ENCODE measurements around the gene RNF223. TPM values are rescaled to one million over a fixed set of nuclear protein-coding genes. Genes with fewer than 3 reads are reported as not detected.

Gene RNF223
- total and polyA plus RNA-seq, 2 of the 13 experiments (the other 11 are each of a cell fraction or from before 2014, with no cell fraction given) = 0.03 TPM; not detected in 1

- intact Hi-C loops (cut with micrococcal nuclease; ENCODE audit: unreplicated experiment) = no loop called here
- Histone ChIP-seq H3K9ac (ENCODE audit: insufficient read depth, low read depth, low read length) (no peak overlapping the region), H3K79me2 (ENCODE audit: insufficient read depth, low read length) (peaks cover 10% of the 10 kb centered on the region), H2AFZ (ENCODE audit: low read length) (no peak overlapping the region), H4K20me1 (ENCODE audit: insufficient read depth, low read length) (peaks cover 26% of the 10 kb centered on the region; the same call in 1 of the 2 replicates), H3K4me3 (replicated peaks in 1 of 3; ENCODE audit: insufficient read depth in 1 of 3, low read depth in 2 of 3, low read length in 3 of 3) (no peak overlapping the region), H3K27me3 (ENCODE audit: control insufficient read depth in 1 of 2, insufficient read depth in 2 of 2, low read length in 2 of 2) (no peaks in the 10 kb centered on the region), H3K27ac (ENCODE audit: extremely low read length, insufficient read depth, low read length) (no peak overlapping the region), H3K4me1 (ENCODE audit: insufficient read depth, low read length) (peaks cover 46% of the 10 kb centered on the region), H3K9me3 (ENCODE audit: low read length) (no peaks in the 10 kb centered on the region), H3K4me2 (ENCODE audit: low read depth, low read length) (no peak overlapping the region), H3K36me3 (replicated peaks in 1 of 2; ENCODE audit: control insufficient read depth in 1 of 2, insufficient read depth in 2 of 2, low read length in 2 of 2) (peaks cover 1 to 17% of the 10 kb centered on the region in 2 experiments; a peak in 4 of 5 replicates)
- ChIA-PET CTCF (ENCODE audit: low intra/inter-chr PET ratio, low total read pairs) (no interaction called here), POLR2A (no interaction called here)
- DNase-seq (ENCODE audit: low spot score) (no peak), FAIRE-seq (no peak), ATAC-seq (no peak)
- TF ChIP-seq AGO2 (optimal IDR thresholded peaks at IDR 0.05; ENCODE audit: low read depth, low read length) = peak; percentile 23
- no peak for TF ChIP-seq ZBTB37 (CRISPR knock-in tag; IDR thresholded peaks at IDR 0.05)
- peak in 1 of 2 experiments; percentile 27; a peak in 1 of 4 replicates for TF ChIP-seq POLR2A (IDR thresholded peaks at IDR 0.05; ENCODE audit: insufficient read depth in 1 of 2, low read depth in 2 of 2, low read length in 2 of 2)
- peak; percentile 38 for TF ChIP-seq RBFOX2 (IDR thresholded peaks at IDR 0.05; ENCODE audit: low read depth, low read length)
- no TSS peak for BruUV-seq (replicated peaks)
- 92% methylated on average over 5 of the region's 17 CpGs for WGBS (ENCODE audit: low lambda C conversion rate)
- in situ Hi-C loops (cut with HindIII; ENCODE audit: extremely low pct_ligation_motif_present, low pct_unique_long_range_greater_than_20kb) = no loop called here
These were observed 46.3 kb downstream of the RNF223 start for GRCh38 chr1:1027791-1028190.

GRCh38 chr1:1026599-1027413, 47.3 kb downstream of the RNF223 start:
- Histone ChIP-seq H3K9me3 (ENCODE audit: low read length) (no peaks in the 10 kb centered on the region), H3K4me1 (ENCODE audit: insufficient read depth, low read length) (peaks cover 55% of the 10 kb centered on the region), H3K9ac (ENCODE audit: insufficient read depth, low read depth, low read length) (no peak overlapping the region), H3K27ac (ENCODE audit: extremely low read length, insufficient read depth, low read length) (no peak overlapping the region), H4K20me1 (ENCODE audit: insufficient read depth, low read length) (peaks cover 26% of the 10 kb centered on the region; the same call in 1 of the 2 replicates), H2AFZ (ENCODE audit: low read length) (no peak overlapping the region), H3K36me3 (replicated peaks in 1 of 2; ENCODE audit: control insufficient read depth in 1 of 2, insufficient read depth in 2 of 2, low read length in 2 of 2) (peaks cover 4 to 20% of the 10 kb centered on the region in 2 experiments; a peak in 4 of 5 replicates), H3K4me3 (replicated peaks in 1 of 3; ENCODE audit: insufficient read depth in 1 of 3, low read depth in 2 of 3, low read length in 3 of 3) (no peak overlapping the region), H3K4me2 (ENCODE audit: low read depth, low read length) (no peak overlapping the region), H3K79me2 (ENCODE audit: insufficient read depth, low read length) (peaks cover 14% of the 10 kb centered on the region), H3K27me3 (ENCODE audit: control insufficient read depth in 1 of 2, insufficient read depth in 2 of 2, low read length in 2 of 2) (no peaks in the 10 kb centered on the region)
- CTCF ChIA-PET (ENCODE audit: low intra/inter-chr PET ratio, low total read pairs) = no interaction called here
- FAIRE-seq = no peak
- BruUV-seq (replicated peaks) = no TSS peak
- no peak for DNase-seq (ENCODE audit: low spot score)
- intact Hi-C loops (cut with micrococcal nuclease; ENCODE audit: unreplicated experiment) = no loop called here
- ATAC-seq = no peak; the same call in 2 of the 3 replicates
- no peak for TF ChIP-seq ZNF720 (CRISPR knock-in tag; IDR thresholded peaks at IDR 0.05)
- no peak for TF ChIP-seq ZNF775 (CRISPR knock-in tag; IDR thresholded peaks at IDR 0.05; ENCODE audit: borderline replicate concordance)
- TF ChIP-seq AKAP8 (CRISPR knock-in tag; IDR thresholded peaks at IDR 0.05) = 0 out of 2 replicates have a peak, but pooled peaks have one; percentile 65
- TF ChIP-seq TAF1 (CRISPR knock-in tag; IDR thresholded peaks at IDR 0.05) = no peak
- no peak for TF ChIP-seq ZNF329 (CRISPR knock-in tag; IDR thresholded peaks at IDR 0.05; ENCODE audit: low read depth)
- no peak for TF ChIP-seq ZNF790 (CRISPR knock-in tag; IDR thresholded peaks at IDR 0.05; ENCODE audit: borderline replicate concordance)
- TF ChIP-seq SRSF4 (IDR thresholded peaks at IDR 0.05; ENCODE audit: low read depth, low read length, poor library complexity, severe bottlenecking) = no peak
- TF ChIP-seq HMGA1 (CRISPR knock-in tag; conservative IDR thresholded peaks at IDR 0.05) = no peak
- no peak for TF ChIP-seq MIER3 (CRISPR knock-in tag; IDR thresholded peaks at IDR 0.05; ENCODE audit: borderline replicate concordance)
- POLR2A ChIA-PET = no interaction called here
- 89% methylated on average over 10 of the region's 21 CpGs for WGBS (ENCODE audit: low lambda C conversion rate)
- in situ Hi-C loops (cut with HindIII; ENCODE audit: extremely low pct_ligation_motif_present, low pct_unique_long_range_greater_than_20kb) = no loop called here

Data from HepG2 (cell line).